KBM-7 (cell line): ENCODE results near the gene AGFG1.

Source experiments
- DNase-seq: peaks from one replicate; pipeline ENCODE4 v3.0.0-alpha.2; 2015
- in situ Hi-C: fragments of 300-500 bp; cut with MboI; formaldehyde crosslinking; loops from 2 replicates; pipeline ENCODE4 v1.14.3; 2020; ENCODE audit warnings: low sequenced_read_pairs, low pct_unique_long_range_greater_than_20kb, mixed read lengths

The AGFG1 gene

DNA sequence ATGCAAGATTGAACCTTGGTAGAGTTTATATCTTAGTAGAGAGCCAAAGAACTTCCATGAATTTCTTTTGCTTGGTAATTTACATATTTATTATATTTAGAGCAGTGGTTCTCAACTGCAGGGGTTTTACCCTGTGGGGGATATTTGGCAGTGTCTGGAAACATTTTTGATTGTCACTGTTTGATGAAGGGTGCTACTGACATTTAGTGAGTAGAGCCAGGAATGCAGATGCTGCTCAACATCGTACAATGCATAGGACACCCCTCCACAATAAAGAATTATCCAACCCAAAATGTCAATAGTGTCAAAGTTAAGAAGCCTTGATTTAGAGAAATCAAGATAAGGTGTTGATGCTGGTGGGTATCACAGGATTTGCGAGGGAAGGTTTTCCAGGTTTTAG lies 14.7 kb downstream of the AGFG1 start:
- in situ Hi-C loops, result no loop called here
- DNase-seq, result no peak

GRCh38 chr2:227488045-227488444 lies 16.1 kb downstream of the AGFG1 start:
- in situ Hi-C loops, result no loop called here
- no peak for DNase-seq

- no peak for DNase-seq
- in situ Hi-C loops, result no loop called here
Measured at GRCh38 chr2:227491386-227491785, 19.4 kb downstream of the AGFG1 start.

GRCh38 chr2:227493524-227493923 lies 21.6 kb downstream of the AGFG1 start:
- no peak for DNase-seq
- in situ Hi-C loops, result no loop called here

DNA sequence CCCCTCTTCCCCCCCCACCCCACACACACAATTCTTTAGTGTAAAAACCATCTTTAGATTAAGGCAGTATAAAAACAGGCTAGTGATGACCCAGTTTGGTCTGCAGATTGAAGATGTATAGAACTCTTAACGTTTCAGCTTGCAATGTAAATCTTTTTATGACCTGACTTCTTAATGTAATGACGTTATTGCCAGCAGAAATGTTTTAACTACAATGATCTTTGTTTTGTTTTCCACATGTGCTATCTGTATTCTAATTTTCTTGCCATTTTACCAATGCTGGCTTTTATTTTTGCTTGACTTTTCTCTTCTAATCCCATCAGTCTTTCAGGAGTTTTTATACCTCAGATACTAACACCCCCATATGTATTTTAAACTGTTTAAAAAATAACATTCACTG lies 25.2 kb downstream of the AGFG1 start:
- in situ Hi-C loops, result no loop called here
- no peak for DNase-seq

GRCh38 chr2:227499627-227500300 lies 27.8 kb downstream of the AGFG1 start:
- DNase-seq, result no peak
- in situ Hi-C loops, result no loop called here

GRCh38 chr2:227500301-227500630 lies 28.3 kb downstream of the AGFG1 start:
- in situ Hi-C loops, result no loop called here
- no peak for DNase-seq

- in situ Hi-C loops, result no loop called here
- DNase-seq, result no peak
Measured at GRCh38 chr2:227503433-227504406, 31.8 kb downstream of the AGFG1 start.

DNA sequence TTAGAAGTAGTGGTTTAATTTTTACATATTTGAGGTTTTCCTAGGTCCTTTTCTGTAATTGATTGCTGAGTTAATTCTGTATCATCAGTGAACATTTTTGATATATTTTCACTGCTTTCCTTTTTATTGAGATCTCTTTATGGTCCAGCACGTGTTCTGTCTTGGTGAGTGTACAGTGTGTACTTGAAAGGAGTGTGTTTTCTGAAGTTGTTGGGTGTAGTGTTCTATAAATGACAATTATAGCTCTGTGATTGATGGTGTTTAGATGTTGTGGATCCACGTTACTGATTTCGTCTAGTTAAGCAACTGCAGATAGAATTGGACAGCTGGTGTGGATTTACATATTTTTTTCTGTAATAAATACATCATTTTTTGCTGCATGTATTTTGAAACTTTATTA lies 32.7 kb downstream of the AGFG1 start:
- DNase-seq, result no peak
- in situ Hi-C loops, result no loop called here

GRCh38 chr2:227506456-227506855 lies 34.5 kb downstream of the AGFG1 start:
- in situ Hi-C loops, result no loop called here
- peak; percentile 23 for DNase-seq

- in situ Hi-C loops, result no loop called here
- DNase-seq, result no peak
Measured at GRCh38 chr2:227507963-227508362, 36.0 kb downstream of the AGFG1 start.

DNA sequence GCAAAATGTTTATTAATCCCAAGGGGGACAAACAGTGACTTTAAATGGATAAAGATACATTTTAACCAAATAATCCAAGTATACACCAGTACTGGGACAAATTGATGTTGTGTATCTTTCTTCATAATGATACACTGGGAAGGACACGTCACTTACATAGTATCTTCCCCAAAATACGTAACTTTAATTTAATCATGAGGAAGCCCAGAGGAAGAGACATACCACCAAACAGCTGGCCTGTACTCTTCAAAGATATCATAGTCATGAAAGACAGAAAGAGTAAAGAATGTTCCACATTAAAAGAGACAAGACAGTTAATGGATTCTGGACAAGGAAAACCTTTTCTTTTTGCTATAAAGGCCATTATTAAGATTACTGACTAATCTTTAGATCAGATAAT lies 37.1 kb downstream of the AGFG1 start:
- in situ Hi-C loops, result no loop called here

DNA sequence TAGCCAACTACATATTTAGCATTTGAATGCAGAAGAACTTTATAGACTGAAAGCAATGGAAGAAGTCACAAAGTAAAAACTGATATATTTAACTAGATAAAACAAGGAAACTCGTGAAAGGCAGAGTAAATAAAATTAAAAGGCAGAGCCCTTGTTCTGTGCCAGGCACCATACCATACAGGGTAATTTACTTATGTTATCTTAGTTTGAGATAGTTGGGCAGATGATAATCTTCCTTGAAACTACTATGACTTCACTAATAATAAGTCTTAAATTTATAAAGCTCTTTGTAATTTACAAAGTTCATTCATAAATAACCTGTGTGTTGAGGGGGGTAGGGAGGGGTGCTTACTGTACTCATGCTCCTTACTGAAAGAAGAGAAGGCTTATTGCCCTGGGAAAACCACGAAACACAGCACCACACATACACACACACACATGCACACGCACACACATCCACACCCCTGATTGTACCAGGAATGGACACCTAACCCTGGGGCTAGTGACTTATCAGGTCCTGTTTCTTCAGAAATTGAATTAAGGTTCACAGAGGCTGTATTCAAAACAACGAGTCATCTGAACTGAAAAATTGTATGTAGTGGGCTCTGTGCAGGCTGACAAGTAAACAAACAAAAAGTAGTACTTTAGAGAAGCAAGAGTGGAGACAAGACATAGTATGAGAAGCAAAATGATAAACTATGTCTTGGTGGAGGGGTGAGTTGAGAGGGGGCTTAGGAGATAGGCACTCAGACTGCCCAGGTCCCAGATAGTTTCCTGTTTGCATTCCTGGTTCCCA lies 38.1 kb downstream of the AGFG1 start:
- no peak for DNase-seq
- in situ Hi-C loops, result no loop called here

More for the DNA sequence above, 37.1 kb downstream of the AGFG1 start:
- peak; percentile 69 for DNase-seq

DNA sequence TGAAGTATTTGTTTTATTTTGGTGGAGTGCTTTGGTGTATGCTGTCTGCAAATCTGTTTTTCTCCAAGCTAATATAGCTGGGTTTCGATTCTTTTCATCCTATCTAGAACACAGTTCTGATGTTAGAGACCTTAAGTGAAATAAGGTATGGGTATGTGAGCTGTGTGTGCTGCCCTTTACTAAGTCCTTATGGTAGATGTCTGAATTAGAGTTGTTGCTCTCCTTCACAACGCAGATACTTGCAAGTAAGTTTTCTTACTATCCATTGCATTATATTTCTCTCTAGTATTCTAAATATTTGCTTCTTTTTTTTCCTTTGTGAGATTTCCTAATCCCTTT lies 38.6 kb downstream of the AGFG1 start:
- in situ Hi-C loops, result no loop called here
- no peak for DNase-seq

- no peak for DNase-seq
- in situ Hi-C loops, result no loop called here
Measured at GRCh38 chr2:227511239-227511930, 39.4 kb downstream of the AGFG1 start.

DNA sequence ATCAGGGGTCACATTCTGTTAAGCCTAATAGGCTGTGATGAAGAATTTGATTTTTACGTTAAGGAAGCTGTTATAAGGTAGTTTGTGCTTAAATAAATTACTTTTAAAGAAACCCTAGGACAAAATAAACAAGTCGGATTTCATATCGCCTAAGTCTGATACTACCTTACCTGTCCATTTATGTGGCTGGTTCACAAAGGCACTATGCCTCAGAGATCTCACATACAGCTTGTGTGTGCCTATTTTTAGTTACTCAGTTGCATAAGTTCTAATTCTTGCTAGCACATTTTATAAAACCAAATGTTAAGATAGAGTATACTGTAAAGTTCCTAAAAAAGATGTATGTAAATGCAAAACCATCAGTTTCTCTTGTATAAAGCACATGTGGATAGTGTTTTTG lies 40.0 kb downstream of the AGFG1 start:
- no peak for DNase-seq
- in situ Hi-C loops, result no loop called here

DNA sequence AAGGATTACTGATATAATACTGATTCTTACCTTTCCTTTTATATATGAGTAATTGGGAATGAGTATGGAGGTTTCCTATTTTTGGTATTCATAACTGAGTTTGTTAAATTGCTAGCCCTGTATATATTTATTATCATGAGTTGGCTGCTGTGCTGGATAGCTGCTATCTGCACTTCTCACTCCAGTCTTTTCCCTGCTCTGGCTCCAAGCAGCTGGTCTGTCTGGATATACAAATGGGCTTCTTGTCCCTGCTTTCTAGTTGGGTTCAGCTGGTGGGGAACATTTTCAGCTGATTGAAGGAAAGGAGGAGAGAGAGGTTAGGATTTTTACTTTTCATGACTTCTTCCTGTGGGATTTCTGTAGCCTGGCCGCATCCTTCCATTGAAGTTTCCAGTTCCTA lies 41.2 kb downstream of the AGFG1 start:
- no peak for DNase-seq
- in situ Hi-C loops, result no loop called here

DNA sequence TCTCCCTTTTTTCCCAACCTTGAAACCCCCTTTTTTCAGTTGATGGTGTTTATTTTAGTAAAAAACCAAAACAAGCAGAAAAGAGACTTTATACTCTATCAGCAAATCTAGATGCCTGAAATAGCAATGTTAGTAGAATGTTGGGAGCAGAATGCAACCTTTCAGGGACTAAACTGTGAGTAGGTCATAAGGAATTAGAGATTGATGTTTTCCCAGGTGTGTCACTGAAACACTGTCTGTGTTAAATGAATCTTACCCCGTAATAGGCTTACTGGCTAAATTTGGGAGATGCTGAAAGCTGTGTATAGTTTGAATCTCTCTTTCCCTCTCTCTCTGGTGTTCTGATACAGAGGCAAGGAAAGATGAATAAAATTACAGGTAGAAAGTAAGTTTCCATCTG lies 43.8 kb downstream of the AGFG1 start:
- no peak for DNase-seq
- in situ Hi-C loops, result no loop called here

GRCh38 chr2:227517724-227518123 lies 45.8 kb downstream of the AGFG1 start:
- no peak for DNase-seq
- in situ Hi-C loops, result no loop called here
